Glutamatergic neuron (in vitro differentiated cells): ENCODE measurements around the gene TIAM2. TPM values are rescaled to one million over a fixed set of nuclear protein-coding genes. Genes with fewer than 3 reads are reported as not detected.

ENCODE experiments used
- DNase-seq: peaks from one replicate; pipeline ENCODE4 v3.0.0; 2022
- H3K27ac Mint-ChIP-seq: one replicate; pipeline ENCODE4 v1.8.0; 2020; ENCODE audit warnings: mild to moderate bottlenecking, mixed read lengths, inconsistent platforms; ENCODE audit not compliant: unreplicated experiment
- H3K27me3 Mint-ChIP-seq: one replicate; pipeline ENCODE4 v1.8.0; 2020; ENCODE audit warnings: mild to moderate bottlenecking, moderate library complexity, mixed read lengths, inconsistent platforms; ENCODE audit not compliant: unreplicated experiment
- H3K36me3 Mint-ChIP-seq: one replicate; pipeline ENCODE4 v1.8.0; 2020; ENCODE audit warnings: mild to moderate bottlenecking, mixed read lengths, inconsistent platforms; ENCODE audit not compliant: unreplicated experiment
- H3K4me1 Mint-ChIP-seq: one replicate; pipeline ENCODE4 v1.8.0; 2020; ENCODE audit warnings: mild to moderate bottlenecking, low read depth, mixed read lengths, inconsistent platforms; ENCODE audit not compliant: unreplicated experiment
- H3K4me3 Mint-ChIP-seq: one replicate; pipeline ENCODE4 v1.8.0; 2020; ENCODE audit warnings: mild to moderate bottlenecking, mixed read lengths, inconsistent platforms; ENCODE audit not compliant: unreplicated experiment
- H3K9me3 Mint-ChIP-seq: one replicate; pipeline ENCODE4 v1.8.0; 2020; ENCODE audit warnings: mild to moderate bottlenecking, moderate library complexity, mixed read lengths, inconsistent platforms; ENCODE audit not compliant: unreplicated experiment
- total RNA-seq: library from RNA; stranded (reverse); fragmentation: NEBNext Ultra II Directional; extraction: Animal tissue kit (Norgen Biotek cat#: 25700); gene quantifications from one replicate; pipeline ENCODE4 v1.2.1, GENCODE V29; 2021; ENCODE audit not compliant: unreplicated experiment
- TF ChIP-seq, protein P1 (sequence below): fragments of 200-600 bp; sonication (generic); IDR thresholded peaks from one replicate; pipeline ENCODE4 v1.5.0; 2021; ENCODE audit not compliant: partially characterized antibody, unreplicated experiment

TIAM2 gene
- total RNA-seq, 1 donor from 2014 or later: 113 TPM

DNA sequence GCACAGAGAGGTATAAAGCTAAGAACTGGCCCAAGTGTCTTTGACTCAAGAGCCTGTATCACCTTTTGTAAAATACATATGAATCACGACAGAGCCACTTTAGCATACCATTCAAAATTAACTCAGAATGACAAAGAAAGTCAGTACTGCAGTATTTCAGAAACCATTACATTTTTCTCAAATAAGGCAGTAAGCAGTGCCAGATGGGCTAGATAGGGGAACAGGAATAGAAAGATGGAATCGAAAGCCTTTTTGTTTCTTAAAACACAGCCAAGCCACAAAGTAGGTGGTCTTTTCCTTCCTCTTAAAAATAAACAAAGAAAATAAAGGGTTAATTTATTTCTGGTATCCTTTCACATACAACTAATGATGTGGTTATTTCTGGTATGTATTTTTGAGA, 279.0 kb downstream of the TIAM2 start:
- Mint-ChIP-seq H3K27ac (peak overlapping the region; percentile 96), H3K36me3 (no peaks in the 10 kb centered on the region), H3K4me3 (no peak overlapping the region), H3K4me1 (peaks cover 40% of the 10 kb centered on the region), H3K9me3 (peaks cover 3% of the 10 kb centered on the region), H3K27me3 (no peaks in the 10 kb centered on the region)
- TF ChIP-seq, protein P1, sequence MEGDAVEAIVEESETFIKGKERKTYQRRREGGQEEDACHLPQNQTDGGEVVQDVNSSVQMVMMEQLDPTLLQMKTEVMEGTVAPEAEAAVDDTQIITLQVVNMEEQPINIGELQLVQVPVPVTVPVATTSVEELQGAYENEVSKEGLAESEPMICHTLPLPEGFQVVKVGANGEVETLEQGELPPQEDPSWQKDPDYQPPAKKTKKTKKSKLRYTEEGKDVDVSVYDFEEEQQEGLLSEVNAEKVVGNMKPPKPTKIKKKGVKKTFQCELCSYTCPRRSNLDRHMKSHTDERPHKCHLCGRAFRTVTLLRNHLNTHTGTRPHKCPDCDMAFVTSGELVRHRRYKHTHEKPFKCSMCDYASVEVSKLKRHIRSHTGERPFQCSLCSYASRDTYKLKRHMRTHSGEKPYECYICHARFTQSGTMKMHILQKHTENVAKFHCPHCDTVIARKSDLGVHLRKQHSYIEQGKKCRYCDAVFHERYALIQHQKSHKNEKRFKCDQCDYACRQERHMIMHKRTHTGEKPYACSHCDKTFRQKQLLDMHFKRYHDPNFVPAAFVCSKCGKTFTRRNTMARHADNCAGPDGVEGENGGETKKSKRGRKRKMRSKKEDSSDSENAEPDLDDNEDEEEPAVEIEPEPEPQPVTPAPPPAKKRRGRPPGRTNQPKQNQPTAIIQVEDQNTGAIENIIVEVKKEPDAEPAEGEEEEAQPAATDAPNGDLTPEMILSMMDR: no peak
- no peak for DNase-seq

DNA sequence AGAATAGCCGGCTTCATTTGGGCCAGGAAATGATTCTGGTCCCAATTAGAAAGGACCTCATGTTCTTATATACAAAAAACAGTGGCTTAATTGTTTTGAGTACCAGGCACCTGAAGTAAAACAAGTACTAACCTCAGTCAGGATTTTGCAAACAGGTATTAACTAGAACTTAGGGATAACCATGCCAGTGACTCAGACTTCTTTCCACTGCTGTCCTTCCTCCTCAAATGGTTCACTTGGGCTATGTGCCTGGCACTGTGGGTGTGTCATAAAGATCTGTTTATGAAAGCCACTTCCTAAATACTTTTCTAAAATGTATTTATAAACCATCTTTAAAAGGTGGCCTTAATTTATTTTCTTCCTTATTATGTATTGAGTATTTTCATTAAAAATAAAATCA, 279.4 kb downstream of the TIAM2 start:
- Mint-ChIP-seq H3K36me3 (no peaks in the 10 kb centered on the region), H3K4me1 (peaks cover 36% of the 10 kb centered on the region), H3K27me3 (no peaks in the 10 kb centered on the region), H3K9me3 (peaks cover 3% of the 10 kb centered on the region), H3K27ac (no peak overlapping the region), H3K4me3 (no peak overlapping the region)
- TF ChIP-seq, protein P1: no peak
- no peak for DNase-seq

DNA sequence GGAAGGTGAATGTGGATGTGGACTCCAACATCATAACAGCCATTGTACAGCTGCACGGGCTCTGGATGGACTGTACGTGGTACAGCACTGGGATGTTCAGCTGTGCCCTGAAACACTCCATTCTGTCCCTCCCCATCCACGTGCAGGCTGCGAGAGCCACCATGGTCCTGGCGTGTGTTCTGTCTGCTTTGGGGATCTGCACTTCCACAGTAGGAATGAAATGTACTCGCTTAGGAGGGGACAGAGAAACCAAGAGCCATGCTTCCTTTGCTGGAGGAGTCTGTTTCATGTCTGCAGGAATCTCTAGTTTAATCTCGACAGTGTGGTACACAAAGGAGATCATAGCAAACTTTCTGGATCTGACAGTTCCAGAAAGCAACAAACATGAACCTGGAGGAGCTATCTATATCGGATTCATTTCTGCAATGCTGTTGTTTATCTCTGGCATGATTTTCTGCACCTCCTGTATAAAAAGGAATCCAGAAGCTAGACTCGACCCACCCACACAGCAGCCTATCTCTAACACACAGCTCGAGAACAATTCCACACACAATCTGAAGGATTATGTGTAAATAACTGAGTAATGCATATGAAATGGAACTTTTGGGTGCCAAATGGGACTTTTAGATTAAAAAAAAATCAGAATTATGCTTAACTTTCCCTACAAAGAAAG, 280.8 kb downstream of the TIAM2 start:
- H3K4me3 Mint-ChIP-seq: no peak overlapping the region
- H3K27me3 Mint-ChIP-seq: no peaks in the 10 kb centered on the region
- TF ChIP-seq, protein P1: no peak
- DNase-seq: no peak
- H3K36me3 Mint-ChIP-seq: no peaks in the 10 kb centered on the region
- peak overlapping the region; percentile 80 for H3K27ac Mint-ChIP-seq
- H3K4me1 Mint-ChIP-seq: peaks cover 31% of the 10 kb centered on the region
- H3K9me3 Mint-ChIP-seq: peaks cover 1% of the 10 kb centered on the region

DNA sequence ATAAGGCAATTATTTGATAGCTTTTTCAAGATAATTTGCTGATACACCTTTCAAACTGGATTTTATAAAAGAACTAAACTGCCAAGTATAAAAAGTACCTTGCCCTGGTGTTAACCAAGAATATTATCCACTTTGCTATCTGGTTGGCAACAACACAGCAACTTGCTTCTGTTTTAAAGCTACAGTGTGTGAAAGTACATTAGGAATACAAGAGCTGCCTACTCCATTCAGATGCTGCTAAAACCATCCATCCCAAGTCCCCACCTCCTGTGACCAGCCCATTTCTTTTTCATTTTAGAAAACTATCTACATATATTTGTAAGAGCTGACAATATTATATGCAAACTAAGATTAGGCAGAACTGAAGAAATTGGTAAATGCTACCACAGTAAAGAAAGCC, 281.5 kb downstream of the TIAM2 start:
- no peak for DNase-seq
- no peak overlapping the region for H3K27ac Mint-ChIP-seq
- TF ChIP-seq, protein P1: no peak
- peaks cover 1% of the 10 kb centered on the region for H3K9me3 Mint-ChIP-seq
- H3K4me3 Mint-ChIP-seq: no peak overlapping the region
- H3K36me3 Mint-ChIP-seq: no peaks in the 10 kb centered on the region
- H3K4me1 Mint-ChIP-seq: peaks cover 31% of the 10 kb centered on the region
- H3K27me3 Mint-ChIP-seq: no peaks in the 10 kb centered on the region

DNA sequence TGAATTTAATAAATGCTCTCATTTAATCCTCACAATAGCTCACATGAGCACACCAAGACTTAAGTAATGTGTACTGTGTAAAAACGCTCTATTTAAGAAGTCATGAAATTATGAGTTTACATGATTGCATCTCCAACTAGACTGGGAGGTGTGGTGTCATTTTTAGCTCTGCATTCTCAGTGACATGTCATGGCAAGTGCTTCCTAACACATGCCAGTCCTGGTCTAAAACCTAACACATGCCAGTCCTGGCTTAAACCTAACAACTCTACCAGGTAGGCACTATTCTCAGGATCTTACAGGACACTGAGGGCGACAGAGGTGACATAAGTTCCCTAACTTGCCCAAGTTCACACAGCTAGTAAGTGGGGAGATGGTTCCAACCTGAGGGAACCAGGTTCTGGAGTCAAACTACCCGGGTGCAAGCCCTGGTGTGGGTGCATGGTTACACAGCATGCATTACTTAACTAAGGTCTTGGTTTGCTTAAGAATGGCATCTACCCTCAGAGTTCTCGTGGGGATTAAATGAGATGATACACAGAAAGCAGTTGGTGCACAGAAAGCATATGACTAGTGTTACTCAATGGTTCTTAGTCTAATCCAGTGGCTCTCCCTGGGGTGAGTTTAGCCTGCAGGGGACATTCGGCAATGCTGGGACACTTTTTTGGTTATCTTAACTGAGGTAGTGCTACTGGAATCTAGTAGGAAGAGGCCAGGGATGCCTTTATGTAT, 283.4 kb downstream of the TIAM2 start:
- Mint-ChIP-seq H3K36me3 (no peaks in the 10 kb centered on the region), H3K27ac (no peak overlapping the region), H3K27me3 (no peaks in the 10 kb centered on the region), H3K4me3 (no peak overlapping the region), H3K4me1 (peaks cover 18% of the 10 kb centered on the region), H3K9me3 (peaks cover 1% of the 10 kb centered on the region)
- TF ChIP-seq, protein P1: no peak
- DNase-seq: no peak
